BJ (cell line): ENCODE results near the gene IFNGR2. TPM values are rescaled to one million over a fixed set of nuclear protein-coding genes. Genes with fewer than 3 reads are reported as not detected.
"Not testable (repeated sequence)": the region's sequence is repeated elsewhere in the genome, so short reads cannot be mapped to it uniquely, and the experiment has no call there.

Experiments used
- CTCF ChIA-PET: fragments of 350-600 bp; formaldehyde crosslinking; extraction: SDS; loops from one replicate; lab custom pipeline; 2021; ENCODE audit warnings: antibody characterized with exemption, inconsistent platforms; lab: Yijun Ruan, JAX
- POLR2A ChIA-PET: fragments of 300-600 bp; sonication (Branson Sonifier 250); formaldehyde crosslinking; extraction: SDS; loops from one replicate; lab custom pipeline; 2021; ENCODE audit warnings: antibody characterized with exemption; lab: Charles Lee
- DNase-seq: peaks from one replicate; pipeline ENCODE4 v3.0.0-alpha.2; 2011; ENCODE audit warnings: low read depth
- H3K27me3 ChIP-seq: 2 replicates; pipeline ENCODE4 v1.6.0; 2011; ENCODE audit warnings: low read length; ENCODE audit not compliant: control insufficient read depth, insufficient read depth
- H3K36me3 ChIP-seq: 2 replicates; pipeline ENCODE4 v1.5.1; 2011; ENCODE audit warnings: low read length; ENCODE audit not compliant: control insufficient read depth, insufficient read depth
- H3K4me3 ChIP-seq: 2 replicates; pipeline ENCODE4 v1.5.1; 2011; ENCODE audit warnings: low read depth, mild to moderate bottlenecking, control low read depth, low read length
- CTCF ChIP-seq: IDR thresholded peaks from 2 replicates; pipeline ENCODE4 v1.5.1; 2011; ENCODE audit warnings: low read depth, mild to moderate bottlenecking, control low read depth, inconsistent platforms, low read length, moderate library complexity; ENCODE audit not compliant: insufficient read depth
- polyA plus RNA-seq: library from polyadenylated mRNA; depleted of rRNA; stranded (reverse); fragments of >200 nt; gene quantifications from 2 replicates; pipeline ENCODE4 v1.2.3, GENCODE V29; 2011

Gene IFNGR2
- polyA plus RNA-seq, 1 experiment, result 114 TPM

GRCh38 chr21:33443194-33443593, 40.0 kb downstream of the IFNGR2 start:
- Histone ChIP-seq H3K27me3 (no peaks in the 10 kb centered on the region), H3K4me3 (no peak overlapping the region), H3K36me3 (peaks cover 3% of the 10 kb centered on the region; the same call in 1 of the 2 replicates)
- no peak for DNase-seq
- POLR2A ChIA-PET, result no interaction called here
- TF ChIP-seq CTCF, result no peak
- CTCF ChIA-PET, result interaction anchor here (3.1 kb wide), 1 partner anchor 243 kb away, joined by 22 read pairs; no protein-coding TSS in a partner anchor

GRCh38 chr21:33444499-33444898, 41.3 kb downstream of the IFNGR2 start:
- 0 out of 2 replicates have a peak, but pooled peaks cover 1% of the 10 kb centered on the region for H3K36me3 ChIP-seq
- no peak for DNase-seq
- no peak for TF ChIP-seq CTCF
- no peaks in the 10 kb centered on the region for H3K27me3 ChIP-seq
- ChIA-PET CTCF (interaction anchor here (0.6 to 4.0 kb wide), 19 partner anchors 10 to 504 kb away, joined by 3 to 44 read pairs (median 6); no protein-coding TSS in a partner anchor), POLR2A (no interaction called here)
- H3K4me3 ChIP-seq, result no peak overlapping the region

- DNase-seq, POLR2A ChIA-PET, H3K27me3 ChIP-seq, H3K4me3 ChIP-seq, H3K36me3 ChIP-seq: not testable (repeated sequence)
- CTCF ChIA-PET, result interaction anchor here (0.6 to 4.0 kb wide), 9 partner anchors 9 to 614 kb away, joined by 3 to 44 read pairs (median 6); no protein-coding TSS in a partner anchor
Observed at GRCh38 chr21:33446620-33447019, 43.4 kb downstream of the IFNGR2 start.

- TF ChIP-seq CTCF, result no peak
- 0 out of 2 replicates have a peak, but pooled peaks cover 1% of the 10 kb centered on the region for H3K36me3 ChIP-seq
- no peaks in the 10 kb centered on the region for H3K27me3 ChIP-seq
- DNase-seq, result no peak
- ChIA-PET POLR2A (no interaction called here), CTCF (interaction anchor here (1.2 to 1.8 kb wide), 2 partner anchors 10 to 88 kb away, joined by 4 to 5 read pairs; no protein-coding TSS in a partner anchor)
- H3K4me3 ChIP-seq, result no peak overlapping the region
Observed at GRCh38 chr21:33449616-33450015, 46.4 kb downstream of the IFNGR2 start.

GRCh38 chr21:33451634-33452071, 48.4 kb downstream of the IFNGR2 start:
- Histone ChIP-seq H3K36me3 (0 out of 2 replicates have a peak, but pooled peaks cover 1% of the 10 kb centered on the region), H3K27me3 (no peaks in the 10 kb centered on the region), H3K4me3 (no peak overlapping the region)
- no peak for TF ChIP-seq CTCF
- DNase-seq, result no peak
- POLR2A ChIA-PET, result no interaction called here
- CTCF ChIA-PET, result interaction anchor here (0.7 to 1.6 kb wide), 2 partner anchors 15 to 91 kb away, joined by 3 to 5 read pairs; no protein-coding TSS in a partner anchor

- CTCF ChIA-PET, result interaction anchor here (1.3 kb wide), 1 partner anchor 253 kb away, joined by 4 read pairs; no protein-coding TSS in a partner anchor
Observed at GRCh38 chr21:33452362-33452761, 49.1 kb downstream of the IFNGR2 start.

More at GRCh38 chr21:33452362-33452761, 49.1 kb downstream of the IFNGR2 start:
- Histone ChIP-seq H3K27me3 (no peaks in the 10 kb centered on the region), H3K4me3 (no peak overlapping the region), H3K36me3 (peaks cover 1% of the 10 kb centered on the region; the same call in 1 of the 2 replicates)
- no peak for DNase-seq
- no peak for TF ChIP-seq CTCF
- POLR2A ChIA-PET, result interaction anchor here (0.6 kb wide), 1 partner anchor 21 kb away, joined by 6 read pairs; no protein-coding TSS in a partner anchor
